BJ (cell line): ENCODE measurements around the gene UBE2L6. TPM values are rescaled to one million over a fixed set of nuclear protein-coding genes. Genes with fewer than 3 reads are reported as not detected.
A peak's percentile ranks its signal among the peaks of the same experiment; 100 is the strongest.

ENCODE experiments used
- CTCF ChIA-PET: fragments of 350-600 bp; formaldehyde crosslinking; extraction: SDS; loops from one replicate; lab custom pipeline; 2021; ENCODE audit warnings: antibody characterized with exemption, inconsistent platforms; lab: Yijun Ruan, JAX
- POLR2A ChIA-PET: fragments of 300-600 bp; sonication (Branson Sonifier 250); formaldehyde crosslinking; extraction: SDS; loops from one replicate; lab custom pipeline; 2021; ENCODE audit warnings: antibody characterized with exemption; lab: Charles Lee
- DNase-seq: peaks from one replicate; pipeline ENCODE4 v3.0.0-alpha.2; 2011; ENCODE audit warnings: low read depth
- H3K27me3 ChIP-seq: 2 replicates; pipeline ENCODE4 v1.6.0; 2011; ENCODE audit warnings: low read length; ENCODE audit not compliant: control insufficient read depth, insufficient read depth
- H3K36me3 ChIP-seq: 2 replicates; pipeline ENCODE4 v1.5.1; 2011; ENCODE audit warnings: low read length; ENCODE audit not compliant: control insufficient read depth, insufficient read depth
- H3K4me3 ChIP-seq: 2 replicates; pipeline ENCODE4 v1.5.1; 2011; ENCODE audit warnings: low read depth, mild to moderate bottlenecking, control low read depth, low read length
- CTCF ChIP-seq: IDR thresholded peaks from 2 replicates; pipeline ENCODE4 v1.5.1; 2011; ENCODE audit warnings: low read depth, mild to moderate bottlenecking, control low read depth, inconsistent platforms, low read length, moderate library complexity; ENCODE audit not compliant: insufficient read depth
- polyA plus RNA-seq: library from polyadenylated mRNA; depleted of rRNA; stranded (reverse); fragments of >200 nt; gene quantifications from 2 replicates; pipeline ENCODE4 v1.2.3, GENCODE V29; 2011

UBE2L6 gene
- polyA plus RNA-seq, 1 experiment: 67.0 TPM

GRCh38 chr11:57514538-57515331 is 52.7 kb downstream of the UBE2L6 start:
- H3K36me3 ChIP-seq: no peaks in the 10 kb centered on the region
- no peak for DNase-seq
- CTCF ChIA-PET: interaction anchor here (0.7 to 9.0 kb wide), 15 partner anchors 9 to 169 kb away, joined by 3 to 136 read pairs (median 5); partner anchors contain the start of genes RTN4RL2 and UBE2L6
- POLR2A ChIA-PET: interaction anchor here (0.6 kb wide), 1 partner anchor 70 kb away, joined by 6 read pairs; no protein-coding TSS in a partner anchor
- H3K4me3 ChIP-seq: peak overlapping the region; percentile 79
- no peak for TF ChIP-seq CTCF
- H3K27me3 ChIP-seq: no peaks in the 10 kb centered on the region

- ChIA-PET POLR2A (no interaction called here), CTCF (interaction anchor here (0.9 to 9.0 kb wide), 9 partner anchors 12 to 55 kb away, joined by 3 to 136 read pairs (median 5); partner anchors contain the start of genes RTN4RL2 and UBE2L6)
- H3K27me3 ChIP-seq: no peaks in the 10 kb centered on the region
- no peak for DNase-seq
- H3K4me3 ChIP-seq: peak overlapping the region; percentile 79
- H3K36me3 ChIP-seq: no peaks in the 10 kb centered on the region
- TF ChIP-seq CTCF: no peak
Observed at GRCh38 chr11:57513911-57514537, 53.4 kb downstream of the UBE2L6 start.

- no peak overlapping the region for H3K4me3 ChIP-seq
- DNase-seq: no peak
Observed at GRCh38 chr11:57513452-57513795, 54.0 kb downstream of the UBE2L6 start.

GRCh38 chr11:57512646-57513451 is 54.6 kb downstream of the UBE2L6 start:
- Histone ChIP-seq H3K27me3 (no peaks in the 10 kb centered on the region), H3K4me3 (no peak overlapping the region), H3K36me3 (no peaks in the 10 kb centered on the region)
- ChIA-PET CTCF (interaction anchor here (1.9 to 9.0 kb wide), 4 partner anchors 15 to 54 kb away, joined by 8 to 136 read pairs (median 48); partner anchors contain the start of gene RTN4RL2), POLR2A (no interaction called here)
- TF ChIP-seq CTCF: no peak
- DNase-seq: no peak

More at GRCh38 chr11:57513452-57513795, 54.0 kb downstream of the UBE2L6 start:
- TF ChIP-seq CTCF: no peak
- ChIA-PET CTCF (interaction anchor here (1.5 to 9.0 kb wide), 5 partner anchors 13 to 55 kb away, joined by 4 to 136 read pairs (median 20); partner anchors contain the start of gene RTN4RL2), POLR2A (no interaction called here)
- no peaks in the 10 kb centered on the region for H3K27me3 ChIP-seq
- no peaks in the 10 kb centered on the region for H3K36me3 ChIP-seq
